ENCODE measurements around the gene TGM5.

GRCh38 chr15:43198992-43199391 lies 67.7 kb downstream of the TGM5 start:
- no peak for TF ChIP-seq CTCF (IDR thresholded peaks at IDR 0.05 in 8 of 11, conservative IDR thresholded peaks at IDR 0.05 in 3 of 11)
- TF ChIP-seq POLR2A (IDR thresholded peaks at IDR 0.05): no peak
